Measurements from ENCODE around the gene HES1.

DNA sequence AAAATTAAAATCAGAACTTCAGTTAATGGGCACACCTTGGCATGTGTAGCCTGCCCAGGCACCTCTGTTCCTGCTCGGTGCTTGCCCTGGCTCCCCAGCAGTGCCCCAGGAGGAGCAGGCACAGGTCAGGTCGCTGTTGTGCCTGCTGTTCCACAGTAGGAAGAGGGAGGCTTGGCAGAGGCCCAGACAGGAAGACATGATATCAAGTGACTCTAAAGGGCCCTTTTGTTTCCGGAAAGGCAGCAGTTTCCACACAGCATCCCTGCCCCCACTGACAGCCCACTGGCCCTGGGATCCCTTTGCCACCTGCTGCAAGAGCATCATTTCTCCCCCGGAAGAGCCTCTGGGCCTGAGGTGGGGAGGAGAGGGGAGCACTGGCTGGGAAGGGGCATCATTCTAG is 40.5 kb upstream of the HES1 start:
- TF ChIP-seq, protein P1, sequence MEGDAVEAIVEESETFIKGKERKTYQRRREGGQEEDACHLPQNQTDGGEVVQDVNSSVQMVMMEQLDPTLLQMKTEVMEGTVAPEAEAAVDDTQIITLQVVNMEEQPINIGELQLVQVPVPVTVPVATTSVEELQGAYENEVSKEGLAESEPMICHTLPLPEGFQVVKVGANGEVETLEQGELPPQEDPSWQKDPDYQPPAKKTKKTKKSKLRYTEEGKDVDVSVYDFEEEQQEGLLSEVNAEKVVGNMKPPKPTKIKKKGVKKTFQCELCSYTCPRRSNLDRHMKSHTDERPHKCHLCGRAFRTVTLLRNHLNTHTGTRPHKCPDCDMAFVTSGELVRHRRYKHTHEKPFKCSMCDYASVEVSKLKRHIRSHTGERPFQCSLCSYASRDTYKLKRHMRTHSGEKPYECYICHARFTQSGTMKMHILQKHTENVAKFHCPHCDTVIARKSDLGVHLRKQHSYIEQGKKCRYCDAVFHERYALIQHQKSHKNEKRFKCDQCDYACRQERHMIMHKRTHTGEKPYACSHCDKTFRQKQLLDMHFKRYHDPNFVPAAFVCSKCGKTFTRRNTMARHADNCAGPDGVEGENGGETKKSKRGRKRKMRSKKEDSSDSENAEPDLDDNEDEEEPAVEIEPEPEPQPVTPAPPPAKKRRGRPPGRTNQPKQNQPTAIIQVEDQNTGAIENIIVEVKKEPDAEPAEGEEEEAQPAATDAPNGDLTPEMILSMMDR (IDR thresholded peaks at IDR 0.05; ENCODE audit: insufficient read depth, low read length), result no peak
- TF ChIP-seq SPI1 (IDR thresholded peaks at IDR 0.05; ENCODE audit: borderline replicate concordance, low read depth), result no peak
- TF ChIP-seq POLR2AphosphoS5 (IDR thresholded peaks at IDR 0.05; ENCODE audit: low read depth), result no peak
- TF ChIP-seq, protein P2, sequence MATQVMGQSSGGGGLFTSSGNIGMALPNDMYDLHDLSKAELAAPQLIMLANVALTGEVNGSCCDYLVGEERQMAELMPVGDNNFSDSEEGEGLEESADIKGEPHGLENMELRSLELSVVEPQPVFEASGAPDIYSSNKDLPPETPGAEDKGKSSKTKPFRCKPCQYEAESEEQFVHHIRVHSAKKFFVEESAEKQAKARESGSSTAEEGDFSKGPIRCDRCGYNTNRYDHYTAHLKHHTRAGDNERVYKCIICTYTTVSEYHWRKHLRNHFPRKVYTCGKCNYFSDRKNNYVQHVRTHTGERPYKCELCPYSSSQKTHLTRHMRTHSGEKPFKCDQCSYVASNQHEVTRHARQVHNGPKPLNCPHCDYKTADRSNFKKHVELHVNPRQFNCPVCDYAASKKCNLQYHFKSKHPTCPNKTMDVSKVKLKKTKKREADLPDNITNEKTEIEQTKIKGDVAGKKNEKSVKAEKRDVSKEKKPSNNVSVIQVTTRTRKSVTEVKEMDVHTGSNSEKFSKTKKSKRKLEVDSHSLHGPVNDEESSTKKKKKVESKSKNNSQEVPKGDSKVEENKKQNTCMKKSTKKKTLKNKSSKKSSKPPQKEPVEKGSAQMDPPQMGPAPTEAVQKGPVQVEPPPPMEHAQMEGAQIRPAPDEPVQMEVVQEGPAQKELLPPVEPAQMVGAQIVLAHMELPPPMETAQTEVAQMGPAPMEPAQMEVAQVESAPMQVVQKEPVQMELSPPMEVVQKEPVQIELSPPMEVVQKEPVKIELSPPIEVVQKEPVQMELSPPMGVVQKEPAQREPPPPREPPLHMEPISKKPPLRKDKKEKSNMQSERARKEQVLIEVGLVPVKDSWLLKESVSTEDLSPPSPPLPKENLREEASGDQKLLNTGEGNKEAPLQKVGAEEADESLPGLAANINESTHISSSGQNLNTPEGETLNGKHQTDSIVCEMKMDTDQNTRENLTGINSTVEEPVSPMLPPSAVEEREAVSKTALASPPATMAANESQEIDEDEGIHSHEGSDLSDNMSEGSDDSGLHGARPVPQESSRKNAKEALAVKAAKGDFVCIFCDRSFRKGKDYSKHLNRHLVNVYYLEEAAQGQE (IDR thresholded peaks at IDR 0.05; ENCODE audit: insufficient replicate concordance, low read depth), result no peak
